ENCODE measurements around the gene GOLGA3.
"Not testable (repeated sequence)": the region's sequence is repeated elsewhere in the genome, so short reads cannot be mapped to it uniquely, and the experiment has no call there.

GOLGA3 gene

DNA sequence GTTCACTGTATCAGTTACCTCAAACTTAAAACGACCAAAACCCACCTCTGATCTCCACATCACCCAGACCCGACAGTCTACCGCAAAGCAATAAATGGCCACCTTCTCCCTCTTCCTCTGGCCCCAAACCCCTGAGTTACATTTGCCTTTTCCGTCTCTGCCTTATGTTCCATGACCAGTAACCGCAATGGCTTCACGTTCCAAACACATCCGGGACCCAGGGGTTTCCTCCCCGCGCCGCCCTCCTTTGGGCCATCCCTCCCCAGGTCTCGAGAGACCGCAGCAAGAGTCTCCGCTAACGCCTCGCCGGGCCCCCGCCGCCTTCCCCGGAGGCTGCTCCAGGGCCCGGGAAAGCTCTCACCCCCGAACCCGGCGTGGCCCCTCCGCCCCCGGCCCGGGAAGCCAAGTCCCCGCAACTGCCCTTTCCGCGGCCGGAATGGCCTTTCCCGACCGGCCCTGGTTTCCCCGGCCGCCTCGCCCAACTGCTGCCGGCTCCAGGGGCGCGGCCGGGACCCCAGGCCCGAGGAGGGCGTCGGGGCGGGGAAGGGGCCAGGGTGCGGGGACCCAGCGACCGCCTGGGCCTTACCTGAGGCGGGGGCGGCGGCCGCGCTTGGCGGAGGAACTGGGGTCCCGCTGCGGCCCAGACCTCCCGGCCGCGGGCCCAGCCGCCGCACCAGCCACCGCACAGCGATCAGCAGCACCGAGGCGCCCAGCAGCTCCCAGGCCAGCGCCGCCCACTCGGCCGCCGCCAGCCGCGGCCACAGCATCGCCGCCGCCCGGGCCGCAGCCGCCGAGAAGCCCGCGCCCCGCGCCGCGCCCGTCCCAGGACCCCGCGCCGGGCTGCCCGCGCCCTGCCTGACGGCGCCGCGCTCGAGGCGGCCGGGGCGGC is 67.4 kb downstream of the GOLGA3 start, which contains the start of gene ANKLE2:
ANKLE2 (minus strand) TSS at position 801 of the 889 bp plus-strand sequence; CDS start at position 767, 34 bp downstream.
- Histone ChIP-seq H3K9me3 (ENCODE audit: low read depth, low read length) (no peaks in the 10 kb centered on the region), H3K27ac (peak within 1 kb of the TSS; percentile 98), H3K9ac (ENCODE audit: insufficient read length) (peak within 1 kb of the TSS; percentile 96), H3K36me3 (ENCODE audit: insufficient read depth, low read length) (peaks cover 23% of the 10 kb centered on the region), H3K4me3 (peak within 1 kb of the TSS; percentile 95)
- TF ChIP-seq POLR2AphosphoS5 (IDR thresholded peaks at IDR 0.05; ENCODE audit: borderline replicate concordance, low read depth, low read length) (no peak), EZH2 (IDR thresholded peaks at IDR 0.05) (no peak), FOXP2 (optimal IDR thresholded peaks at IDR 0.05; ENCODE audit: control extremely low read depth, extremely low read length, insufficient read depth) (no peak)
- no peak for DNase-seq (ENCODE audit: low read depth, low spot score)

DNA sequence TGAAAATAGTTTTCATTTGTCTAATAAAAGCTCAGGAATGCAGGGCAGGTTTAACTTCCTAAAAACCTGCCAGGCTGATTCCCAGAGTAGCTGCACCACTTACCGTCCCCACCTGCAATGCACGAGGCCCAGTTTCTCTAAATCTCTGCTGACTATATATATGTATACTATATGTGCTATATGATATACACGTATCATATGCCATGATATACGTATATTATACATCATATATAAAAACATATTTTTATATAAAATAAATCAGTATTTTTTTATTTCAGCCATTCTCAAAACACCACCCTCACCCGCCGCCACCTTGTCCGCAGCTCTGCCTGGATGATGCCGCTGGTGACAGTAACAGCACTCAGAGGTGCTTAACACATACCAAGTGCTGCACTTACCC is 69.3 kb downstream of the GOLGA3 start:
- H3K9me3 ChIP-seq (ENCODE audit: low read depth, low read length): no peaks in the 10 kb centered on the region
- no peak overlapping the region for H3K9ac ChIP-seq (ENCODE audit: insufficient read length)
- H3K36me3 ChIP-seq (ENCODE audit: insufficient read depth, low read length): peaks cover 31% of the 10 kb centered on the region
- no peak overlapping the region for H3K27ac ChIP-seq
- H3K4me3 ChIP-seq: no peak overlapping the region
- no peak for DNase-seq (ENCODE audit: low read depth, low spot score)
- TF ChIP-seq EZH2 (IDR thresholded peaks at IDR 0.05): no peak
- no peak for TF ChIP-seq POLR2AphosphoS5 (IDR thresholded peaks at IDR 0.05; ENCODE audit: borderline replicate concordance, low read depth, low read length)
- TF ChIP-seq FOXP2 (optimal IDR thresholded peaks at IDR 0.05; ENCODE audit: control extremely low read depth, extremely low read length, insufficient read depth): no peak

DNA sequence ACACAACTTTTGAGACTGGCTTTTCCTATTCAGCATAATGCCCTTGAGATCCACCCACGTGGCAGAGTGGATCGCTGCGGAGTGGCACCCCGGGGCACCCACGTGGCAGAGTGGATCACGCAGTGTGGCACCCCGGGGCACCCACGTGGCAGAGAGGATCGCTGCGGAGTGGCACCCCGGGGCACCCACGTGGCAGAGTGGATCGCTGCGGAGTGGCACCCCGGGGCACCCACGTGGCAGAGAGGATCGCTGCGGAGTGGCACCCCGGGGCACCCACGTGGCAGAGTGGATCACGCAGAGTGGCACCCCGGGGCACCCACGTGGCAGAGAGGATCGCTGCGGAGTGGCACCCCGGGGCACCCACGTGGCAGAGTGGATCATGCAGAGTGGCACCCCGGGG is 69.8 kb downstream of the GOLGA3 start:
- not testable (repeated sequence) for H3K9me3 ChIP-seq (ENCODE audit: low read depth, low read length); H3K4me3 ChIP-seq; H3K27ac ChIP-seq; DNase-seq (ENCODE audit: low read depth, low spot score); H3K9ac ChIP-seq (ENCODE audit: insufficient read length)
- peaks cover 34% of the 10 kb centered on the region for H3K36me3 ChIP-seq (ENCODE audit: insufficient read depth, low read length)

DNA sequence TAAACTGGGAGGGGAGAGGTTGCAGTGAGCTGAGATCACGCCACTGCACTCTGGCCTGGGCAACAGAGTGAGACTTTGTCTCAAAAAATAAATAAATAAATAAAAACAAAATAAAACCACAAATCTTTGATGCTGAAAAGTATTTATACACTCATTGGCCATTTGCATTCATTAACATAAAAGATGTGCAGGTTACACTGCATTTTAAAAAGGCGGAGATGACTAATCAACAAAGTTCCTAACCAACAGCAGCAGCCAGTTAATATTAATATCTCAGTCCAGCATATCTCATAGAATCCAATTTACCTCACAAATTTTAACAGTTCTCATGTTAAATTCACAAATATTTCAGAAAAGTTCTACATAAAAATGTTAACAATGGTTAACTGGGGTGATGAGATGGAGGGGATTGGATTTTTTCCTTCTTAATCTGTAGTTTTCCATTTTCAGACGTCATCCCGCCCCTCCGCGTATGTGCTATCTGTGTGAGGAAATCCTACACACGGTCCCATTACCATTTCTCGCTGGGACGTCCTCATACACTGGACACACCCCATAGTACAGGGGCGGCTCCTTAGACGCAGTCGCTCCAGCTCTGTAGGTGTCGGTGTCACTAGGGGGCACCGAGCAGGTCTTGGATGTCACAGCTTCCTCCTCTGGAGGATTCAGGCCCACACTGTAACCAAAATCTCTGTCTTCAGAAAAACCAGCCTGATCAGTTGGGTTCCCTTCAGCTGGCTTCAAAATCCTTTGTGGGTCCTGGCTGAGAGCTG is 74.3 kb downstream of the GOLGA3 start:
- H3K36me3 ChIP-seq (ENCODE audit: insufficient read depth, low read length): peaks cover 70% of the 10 kb centered on the region
- TF ChIP-seq EZH2 (IDR thresholded peaks at IDR 0.05): no peak
- TF ChIP-seq POLR2AphosphoS5 (IDR thresholded peaks at IDR 0.05; ENCODE audit: borderline replicate concordance, low read depth, low read length): no peak
- TF ChIP-seq FOXP2 (optimal IDR thresholded peaks at IDR 0.05; ENCODE audit: control extremely low read depth, extremely low read length, insufficient read depth): no peak

DNA sequence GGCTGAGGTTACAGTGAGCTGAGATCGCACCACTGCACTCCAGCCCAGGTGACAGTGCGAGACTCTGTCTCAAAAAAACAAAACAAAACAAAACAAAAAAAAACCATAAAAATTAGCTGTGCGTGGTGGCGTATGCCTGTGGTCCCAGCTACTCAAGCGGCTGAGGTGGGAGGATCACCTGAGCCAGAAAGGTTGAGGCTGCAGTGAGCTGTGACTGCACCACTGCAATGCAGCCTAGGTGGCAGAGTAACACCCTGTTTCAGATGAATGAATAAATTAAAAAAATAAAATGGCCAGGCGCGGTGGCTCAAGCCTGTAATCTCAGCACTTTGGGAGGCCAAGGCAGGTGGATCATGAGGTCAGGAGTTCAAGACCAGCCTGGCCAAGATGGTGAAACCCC is 75.0 kb downstream of the GOLGA3 start:
- not testable (repeated sequence) for DNase-seq (ENCODE audit: low read depth, low spot score); H3K4me3 ChIP-seq; H3K27ac ChIP-seq; H3K9me3 ChIP-seq (ENCODE audit: low read depth, low read length); H3K9ac ChIP-seq (ENCODE audit: insufficient read length)
- H3K36me3 ChIP-seq (ENCODE audit: insufficient read depth, low read length): peaks cover 71% of the 10 kb centered on the region

More for the DNA sequence above, 74.3 kb downstream of the GOLGA3 start:
- Histone ChIP-seq H3K9me3 (ENCODE audit: low read depth, low read length) (no peaks in the 10 kb centered on the region), H3K27ac (no peak overlapping the region), H3K9ac (ENCODE audit: insufficient read length) (no peak overlapping the region), H3K4me3 (no peak overlapping the region)
- no peak for DNase-seq (ENCODE audit: low read depth, low spot score)

DNA sequence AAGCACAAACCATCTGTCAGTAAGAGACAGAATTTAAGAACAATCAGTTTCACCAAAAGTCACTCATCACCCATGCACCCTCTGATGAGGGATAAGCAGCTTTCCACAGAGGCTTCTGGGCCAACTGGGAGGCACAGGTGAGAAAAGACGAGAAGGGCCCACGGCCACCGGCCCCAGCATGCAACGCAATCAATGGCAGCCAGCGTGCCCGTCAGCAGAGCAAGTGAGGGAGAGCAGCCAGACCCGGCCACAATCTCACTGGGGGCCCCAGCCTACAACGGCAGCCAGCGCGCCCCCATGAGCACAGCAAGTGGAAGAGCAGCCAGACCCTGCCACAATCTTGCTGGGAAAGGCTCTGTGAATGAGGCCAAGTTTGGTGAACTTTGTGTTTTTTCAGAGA is 80.3 kb downstream of the GOLGA3 start:
- no peak for DNase-seq (ENCODE audit: low read depth, low spot score)
- Histone ChIP-seq H3K36me3 (ENCODE audit: insufficient read depth, low read length) (peaks cover 93% of the 10 kb centered on the region), H3K9me3 (ENCODE audit: low read depth, low read length) (no peaks in the 10 kb centered on the region), H3K27ac (no peak overlapping the region), H3K9ac (ENCODE audit: insufficient read length) (no peak overlapping the region), H3K4me3 (no peak overlapping the region)
- TF ChIP-seq EZH2 (IDR thresholded peaks at IDR 0.05): no peak
- TF ChIP-seq FOXP2 (optimal IDR thresholded peaks at IDR 0.05; ENCODE audit: control extremely low read depth, extremely low read length, insufficient read depth): no peak
- TF ChIP-seq POLR2AphosphoS5 (IDR thresholded peaks at IDR 0.05; ENCODE audit: borderline replicate concordance, low read depth, low read length): no peak

DNA sequence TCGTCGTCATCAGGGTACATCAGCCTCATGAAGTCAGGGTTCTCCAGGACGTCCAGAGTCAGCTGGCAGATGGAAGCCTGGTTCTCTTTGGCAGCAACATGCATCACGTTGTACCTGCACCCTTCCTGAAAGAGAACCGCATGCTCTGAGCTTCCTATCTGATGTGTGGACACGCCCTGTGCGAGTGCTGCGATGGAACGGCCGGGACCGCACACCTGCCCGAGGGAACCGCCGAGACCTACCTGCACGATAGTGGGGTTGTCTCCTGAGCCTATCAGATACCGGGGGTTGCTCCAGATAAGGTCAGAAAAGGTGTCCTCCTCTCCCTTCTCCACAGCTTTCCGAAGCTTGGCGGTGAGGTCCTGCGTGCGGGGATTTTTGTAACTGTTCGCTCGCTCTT is 80.8 kb downstream of the GOLGA3 start:
- Histone ChIP-seq H3K27ac (no peak overlapping the region), H3K36me3 (ENCODE audit: insufficient read depth, low read length) (peaks cover 93% of the 10 kb centered on the region), H3K4me3 (no peak overlapping the region), H3K9ac (ENCODE audit: insufficient read length) (no peak overlapping the region), H3K9me3 (ENCODE audit: low read depth, low read length) (no peaks in the 10 kb centered on the region)
- TF ChIP-seq FOXP2 (optimal IDR thresholded peaks at IDR 0.05; ENCODE audit: control extremely low read depth, extremely low read length, insufficient read depth): no peak
- no peak for TF ChIP-seq EZH2 (IDR thresholded peaks at IDR 0.05)
- TF ChIP-seq POLR2AphosphoS5 (IDR thresholded peaks at IDR 0.05; ENCODE audit: borderline replicate concordance, low read depth, low read length): no peak
- DNase-seq (ENCODE audit: low read depth, low spot score): no peak

DNA sequence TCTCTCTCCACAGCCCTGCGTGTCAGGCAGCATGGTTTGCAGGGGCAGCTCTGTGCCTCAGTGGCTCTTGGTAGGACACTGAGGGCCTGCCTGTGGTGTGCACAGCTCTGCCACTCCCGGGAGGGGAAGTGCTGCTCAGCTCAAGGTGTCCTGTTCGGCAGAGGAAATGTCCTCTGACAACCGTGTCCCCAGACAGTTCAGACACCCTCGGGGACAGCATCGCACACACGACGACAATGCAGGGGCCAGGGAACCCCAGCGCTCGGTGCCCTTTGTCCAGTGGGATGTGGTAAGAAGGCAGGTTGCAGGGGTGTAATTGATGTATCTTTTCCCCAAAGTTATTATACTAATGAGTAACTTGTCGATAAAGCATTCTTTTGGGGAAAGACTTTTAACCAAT is 81.3 kb downstream of the GOLGA3 start:
- no peak overlapping the region for H3K9ac ChIP-seq (ENCODE audit: insufficient read length)
- DNase-seq (ENCODE audit: low read depth, low spot score): no peak
- TF ChIP-seq FOXP2 (optimal IDR thresholded peaks at IDR 0.05; ENCODE audit: control extremely low read depth, extremely low read length, insufficient read depth) (no peak), EZH2 (IDR thresholded peaks at IDR 0.05) (no peak), POLR2AphosphoS5 (IDR thresholded peaks at IDR 0.05; ENCODE audit: borderline replicate concordance, low read depth, low read length) (no peak)
- peaks cover 93% of the 10 kb centered on the region for H3K36me3 ChIP-seq (ENCODE audit: insufficient read depth, low read length)
- H3K27ac ChIP-seq: no peak overlapping the region
- H3K9me3 ChIP-seq (ENCODE audit: low read depth, low read length): no peaks in the 10 kb centered on the region
- no peak overlapping the region for H3K4me3 ChIP-seq
